ENCODE measurements around the gene DAPK2. TPM values are rescaled to one million over a fixed set of nuclear protein-coding genes. Genes with fewer than 3 reads are reported as not detected.

Gene DAPK2
- polyA plus RNA-seq, 3 donors: 3.9 to 4.9 (median 4.3) TPM

GRCh38 chr15:63920504-63921175 is 125.6 kb downstream of the DAPK2 start:
- no peak for DNase-seq (ENCODE audit: low read depth in 3 of 3, low spot score in 2 of 3)

- DNase-seq (ENCODE audit: low read depth in 3 of 3, low spot score in 2 of 3): no peak
Measured at GRCh38 chr15:63918901-63919348, 127.4 kb downstream of the DAPK2 start.

- no peak for DNase-seq (ENCODE audit: low read depth in 3 of 3, low spot score in 2 of 3)
Measured at GRCh38 chr15:63918317-63918672, 128.0 kb downstream of the DAPK2 start.

GRCh38 chr15:63917588-63918316 is 128.5 kb downstream of the DAPK2 start:
- no peak for DNase-seq (ENCODE audit: low read depth in 3 of 3, low spot score in 2 of 3)

GRCh38 chr15:63915873-63916771 is 130.2 kb downstream of the DAPK2 start:
- peak in 1 of 3 donors; percentile 49 for DNase-seq (ENCODE audit: low read depth in 3 of 3, low spot score in 2 of 3)

GRCh38 chr15:63915209-63915872 is 130.9 kb downstream of the DAPK2 start:
- no peak for DNase-seq (ENCODE audit: low read depth in 3 of 3, low spot score in 2 of 3)

- no peak for DNase-seq (ENCODE audit: low read depth in 3 of 3, low spot score in 2 of 3)
Measured at GRCh38 chr15:63913786-63914315, 132.4 kb downstream of the DAPK2 start.

GRCh38 chr15:63913336-63913735 is 132.9 kb downstream of the DAPK2 start:
- no peak for DNase-seq (ENCODE audit: low read depth in 3 of 3, low spot score in 2 of 3)

GRCh38 chr15:63912061-63912615 is 134.1 kb downstream of the DAPK2 start:
- DNase-seq (ENCODE audit: low read depth in 3 of 3, low spot score in 2 of 3): no peak

- DNase-seq (ENCODE audit: low read depth in 3 of 3, low spot score in 2 of 3): no peak
Measured at GRCh38 chr15:63911160-63911559, 135.1 kb downstream of the DAPK2 start.

- no peak for DNase-seq (ENCODE audit: low read depth in 3 of 3, low spot score in 2 of 3)
Measured at GRCh38 chr15:63909819-63910437, 136.4 kb downstream of the DAPK2 start.

GRCh38 chr15:63908991-63909390 is 137.3 kb downstream of the DAPK2 start:
- no peak for DNase-seq (ENCODE audit: low read depth in 3 of 3, low spot score in 2 of 3)

GRCh38 chr15:63908281-63908680 is 138.0 kb downstream of the DAPK2 start:
- DNase-seq (ENCODE audit: low read depth in 3 of 3, low spot score in 2 of 3): no peak

GRCh38 chr15:63907521-63907920 is 138.8 kb downstream of the DAPK2 start:
- DNase-seq (ENCODE audit: low read depth in 3 of 3, low spot score in 2 of 3): no peak

GRCh38 chr15:63906266-63906584 is 140.1 kb downstream of the DAPK2 start:
- DNase-seq (ENCODE audit: low read depth in 3 of 3, low spot score in 2 of 3): no peak

GRCh38 chr15:63905558-63906265 is 140.6 kb downstream of the DAPK2 start:
- DNase-seq (ENCODE audit: low read depth in 3 of 3, low spot score in 2 of 3): no peak

- DNase-seq (ENCODE audit: low read depth in 3 of 3, low spot score in 2 of 3): no peak
Measured at GRCh38 chr15:63905131-63905530, 141.2 kb downstream of the DAPK2 start.

- no peak for DNase-seq (ENCODE audit: low read depth in 3 of 3, low spot score in 2 of 3)
Measured at GRCh38 chr15:63904042-63904441, 142.2 kb downstream of the DAPK2 start.

GRCh38 chr15:63902671-63903035 is 143.6 kb downstream of the DAPK2 start:
- DNase-seq (ENCODE audit: low read depth in 3 of 3, low spot score in 2 of 3): no peak
